DOHH2 (cell line): ENCODE measurements around the gene BAZ1A.

ENCODE experiments used
- H3F3A ChIP-seq: fragments of 200-600 bp; sonication (generic), shearing (Covaris generic); 2 replicates; pipeline ENCODE4 v1.6.0; 2016; ENCODE audit warnings: antibody characterized with exemption, mild to moderate bottlenecking; ENCODE audit not compliant: control insufficient read depth, insufficient read depth
- H3K27ac ChIP-seq: fragments of 200-600 bp; sonication (generic); 2 replicates; pipeline ENCODE4 v1.5.1; 2014; ENCODE audit warnings: low read depth, mild to moderate bottlenecking, low read length, moderate library complexity
- H3K27me3 ChIP-seq: fragments of 200-600 bp; sonication (generic); 2 replicates; pipeline ENCODE4 v1.6.1; 2014; ENCODE audit warnings: mild to moderate bottlenecking, low read length, mixed read lengths; ENCODE audit not compliant: control insufficient read depth
- H3K36me3 ChIP-seq: fragments of 200-600 bp; sonication (generic); 2 replicates; pipeline ENCODE4 v1.6.1; 2014; ENCODE audit warnings: mild to moderate bottlenecking, low read length, moderate library complexity, mixed read lengths; ENCODE audit not compliant: control insufficient read depth
- H3K4me1 ChIP-seq: fragments of 200-600 bp; sonication (generic); 2 replicates; pipeline ENCODE4 v1.6.1; 2014; ENCODE audit warnings: mild to moderate bottlenecking, low read length, mixed read lengths; ENCODE audit not compliant: control insufficient read depth
- H3K4me2 ChIP-seq: fragments of 200-600 bp; sonication (generic); 2 replicates; pipeline ENCODE4 v1.6.0; 2014; ENCODE audit warnings: mild to moderate bottlenecking, low read length, moderate library complexity
- H3K4me3 ChIP-seq: fragments of 200-600 bp; sonication (generic); 2 replicates; pipeline ENCODE4 v1.5.1; 2014; ENCODE audit warnings: mild to moderate bottlenecking, low read length, mixed read lengths
- H3K79me2 ChIP-seq: fragments of 200-600 bp; sonication (generic); 2 replicates; pipeline ENCODE4 v1.6.1; 2014; ENCODE audit warnings: mild to moderate bottlenecking, low read length, mixed read lengths; ENCODE audit not compliant: control insufficient read depth
- H3K9me2 ChIP-seq: fragments of 200-600 bp; sonication (generic); replicated peaks from 2 replicates; pipeline ENCODE4 v1.6.1; 2014; ENCODE audit warnings: mild to moderate bottlenecking, low read length, mixed read lengths; ENCODE audit not compliant: control insufficient read depth
- H3K9me3 ChIP-seq: fragments of 200-600 bp; sonication (generic); 2 replicates; pipeline ENCODE4 v1.6.1; 2014; ENCODE audit warnings: antibody characterized with exemption, low read length, mixed read lengths; ENCODE audit not compliant: control insufficient read depth, insufficient read depth
- H4K20me1 ChIP-seq: fragments of 200-600 bp; sonication (generic); 2 replicates; pipeline ENCODE4 v1.6.0; 2014; ENCODE audit warnings: low read depth, mild to moderate bottlenecking, antibody characterized with exemption, low read length, moderate library complexity; ENCODE audit not compliant: control insufficient read depth, insufficient read depth
- EZH2phosphoT487 ChIP-seq: fragments of 200-600 bp; sonication (generic); IDR thresholded peaks from 2 replicates; pipeline ENCODE4 v1.6.1; 2017; ENCODE audit warnings: borderline replicate concordance, mild to moderate bottlenecking, antibody characterized with exemption, low read length, moderate library complexity, mixed read lengths
- TF ChIP-seq, protein P1 (sequence below): fragments of 200-600 bp; sonication (generic); IDR thresholded peaks from one replicate; pipeline ENCODE4 v1.5.1; 2014; ENCODE audit warnings: antibody characterized with exemption, mild to moderate bottlenecking, low read depth, low read length; ENCODE audit not compliant: poor library complexity, severe bottlenecking

Gene BAZ1A

GRCh38 chr14:34824256-34824655 is 50.9 kb downstream of the BAZ1A start:
- Histone ChIP-seq H3K27ac (no peak overlapping the region), H3K9me3 (no peaks in the 10 kb centered on the region), H3K4me3 (no peak overlapping the region), H3K36me3 (peaks cover 80% of the 10 kb centered on the region), H4K20me1 (no peaks in the 10 kb centered on the region), H3K27me3 (no peaks in the 10 kb centered on the region), H3K9me2 (no peaks in the 10 kb centered on the region), H3K4me2 (no peak overlapping the region), H3K79me2 (peaks cover 63% of the 10 kb centered on the region), H3F3A (peaks cover 4% of the 10 kb centered on the region; the same call in 1 of the 2 replicates), H3K4me1 (no peaks in the 10 kb centered on the region)
- TF ChIP-seq, protein P1, sequence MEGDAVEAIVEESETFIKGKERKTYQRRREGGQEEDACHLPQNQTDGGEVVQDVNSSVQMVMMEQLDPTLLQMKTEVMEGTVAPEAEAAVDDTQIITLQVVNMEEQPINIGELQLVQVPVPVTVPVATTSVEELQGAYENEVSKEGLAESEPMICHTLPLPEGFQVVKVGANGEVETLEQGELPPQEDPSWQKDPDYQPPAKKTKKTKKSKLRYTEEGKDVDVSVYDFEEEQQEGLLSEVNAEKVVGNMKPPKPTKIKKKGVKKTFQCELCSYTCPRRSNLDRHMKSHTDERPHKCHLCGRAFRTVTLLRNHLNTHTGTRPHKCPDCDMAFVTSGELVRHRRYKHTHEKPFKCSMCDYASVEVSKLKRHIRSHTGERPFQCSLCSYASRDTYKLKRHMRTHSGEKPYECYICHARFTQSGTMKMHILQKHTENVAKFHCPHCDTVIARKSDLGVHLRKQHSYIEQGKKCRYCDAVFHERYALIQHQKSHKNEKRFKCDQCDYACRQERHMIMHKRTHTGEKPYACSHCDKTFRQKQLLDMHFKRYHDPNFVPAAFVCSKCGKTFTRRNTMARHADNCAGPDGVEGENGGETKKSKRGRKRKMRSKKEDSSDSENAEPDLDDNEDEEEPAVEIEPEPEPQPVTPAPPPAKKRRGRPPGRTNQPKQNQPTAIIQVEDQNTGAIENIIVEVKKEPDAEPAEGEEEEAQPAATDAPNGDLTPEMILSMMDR, result no peak
- no peak for TF ChIP-seq EZH2phosphoT487

DNA sequence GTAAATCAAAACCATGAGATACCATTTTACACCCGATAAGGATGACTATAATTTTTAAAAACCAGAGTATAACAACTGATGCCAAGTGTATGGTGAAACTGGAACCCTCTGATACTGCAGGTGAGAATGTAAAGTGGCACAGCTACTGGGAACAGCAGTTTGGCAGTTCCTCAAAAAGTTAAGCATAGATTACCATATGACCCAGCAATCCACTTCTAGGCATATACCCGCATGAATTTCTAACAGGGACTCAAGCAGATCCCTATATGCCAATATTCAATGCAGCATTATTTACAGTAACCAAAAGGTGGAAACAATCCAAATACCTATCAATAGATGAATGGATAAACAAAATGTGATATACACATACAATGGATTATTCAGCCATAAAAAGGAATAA is 57.4 kb downstream of the BAZ1A start:
- H3K4me2 ChIP-seq, result no peak overlapping the region
- TF ChIP-seq, protein P1, result no peak
- TF ChIP-seq EZH2phosphoT487, result no peak
- no peaks in the 10 kb centered on the region for H4K20me1 ChIP-seq
- no peaks in the 10 kb centered on the region for H3K27me3 ChIP-seq
- H3K79me2 ChIP-seq, result peaks cover 64% of the 10 kb centered on the region
- no peak overlapping the region for H3K27ac ChIP-seq
- H3K4me1 ChIP-seq, result no peaks in the 10 kb centered on the region
- H3K36me3 ChIP-seq, result peaks cover 62% of the 10 kb centered on the region
- no peak overlapping the region for H3K4me3 ChIP-seq
- no peaks in the 10 kb centered on the region for H3K9me3 ChIP-seq
- no peaks in the 10 kb centered on the region; the same call in 1 of the 2 replicates for H3F3A ChIP-seq
- H3K9me2 ChIP-seq, result no peaks in the 10 kb centered on the region

GRCh38 chr14:34810028-34810427 is 65.1 kb downstream of the BAZ1A start:
- peaks cover 74% of the 10 kb centered on the region for H3K36me3 ChIP-seq
- no peak overlapping the region for H3K4me2 ChIP-seq
- no peak overlapping the region for H3K27ac ChIP-seq
- no peaks in the 10 kb centered on the region for H4K20me1 ChIP-seq
- no peaks in the 10 kb centered on the region for H3K9me2 ChIP-seq
- no peaks in the 10 kb centered on the region for H3K4me1 ChIP-seq
- H3K4me3 ChIP-seq, result no peak overlapping the region
- no peaks in the 10 kb centered on the region for H3K9me3 ChIP-seq
- H3F3A ChIP-seq, result 0 out of 2 replicates have a peak, but pooled peaks cover 2% of the 10 kb centered on the region
- peaks cover 30% of the 10 kb centered on the region for H3K79me2 ChIP-seq
- no peaks in the 10 kb centered on the region for H3K27me3 ChIP-seq
- no peak for TF ChIP-seq EZH2phosphoT487
- TF ChIP-seq, protein P1, result no peak

- no peaks in the 10 kb centered on the region for H3K4me1 ChIP-seq
- no peaks in the 10 kb centered on the region for H3K27me3 ChIP-seq
- no peaks in the 10 kb centered on the region for H4K20me1 ChIP-seq
- no peak for TF ChIP-seq EZH2phosphoT487
- TF ChIP-seq, protein P1, result no peak
- H3K9me3 ChIP-seq, result no peaks in the 10 kb centered on the region
- no peak overlapping the region for H3K4me3 ChIP-seq
- peaks cover 88% of the 10 kb centered on the region for H3K36me3 ChIP-seq
- H3K4me2 ChIP-seq, result no peak overlapping the region
- H3K27ac ChIP-seq, result no peak overlapping the region
- peaks cover 13% of the 10 kb centered on the region for H3K79me2 ChIP-seq
- H3F3A ChIP-seq, result 0 out of 2 replicates have a peak, but pooled peaks cover 2% of the 10 kb centered on the region
- H3K9me2 ChIP-seq, result no peaks in the 10 kb centered on the region
Measured at GRCh38 chr14:34806257-34806656, 68.9 kb downstream of the BAZ1A start.
